IMR-90 (cell line): ENCODE measurements around the gene AADAC. TPM values are rescaled to one million over a fixed set of nuclear protein-coding genes. Genes with fewer than 3 reads are reported as not detected.

Experiments
- ATAC-seq: fragments of 200-7000 bp; cut with Tn5 transposase; 2 replicates; pipeline ENCODE4 v1.9.1; 2020; ENCODE audit warnings: low read depth, mild to moderate bottlenecking, moderate library complexity
- BruUV-seq: library from RNA; stranded (reverse); fragments of 400-500 nt; replicated peaks from 2 replicates; lab custom pipeline; 2021; lab: Mats Ljungman, UMichigan
- CTCF ChIA-PET: fragments of 300-600 bp; formaldehyde crosslinking; extraction: SDS; loops from one replicate; lab custom pipeline; 2021; ENCODE audit warnings: antibody characterized with exemption; lab: Yijun Ruan, JAX
- POLR2A ChIA-PET: fragments of 300-600 bp; sonication (Branson Sonifier 250); formaldehyde crosslinking; loops from one replicate; lab custom pipeline; 2022; ENCODE audit warnings: antibody characterized with exemption; ENCODE audit not compliant: unreplicated experiment; lab: Charles Lee
- DNase-seq: peaks from one replicate; pipeline ENCODE4 v3.0.0; 2013
- H2AFZ ChIP-seq: replicated peaks from 2 replicates; pipeline ENCODE3; 2013; ENCODE audit warnings: low read length, mild to moderate bottlenecking; ENCODE audit not compliant: poor library complexity
- H2AK5ac ChIP-seq: 2 replicates; pipeline ENCODE4 v1.6.1; 2013; ENCODE audit warnings: low read depth, low read length, inconsistent platforms
- H2AK9ac ChIP-seq: replicated peaks from 2 replicates; pipeline ENCODE3; 2013; ENCODE audit warnings: mild to moderate bottlenecking, low read depth, low read length, moderate library complexity; ENCODE audit not compliant: poor library complexity
- H2BK120ac ChIP-seq: 2 replicates; pipeline ENCODE4 v1.6.1; 2013; ENCODE audit warnings: low read depth, low read length, inconsistent platforms
- H2BK15ac ChIP-seq: 3 replicates; pipeline ENCODE4 v1.6.1; 2013; ENCODE audit warnings: low read depth, low read length, inconsistent platforms
- H2BK20ac ChIP-seq: 2 replicates; pipeline ENCODE4 v1.6.1; 2013; ENCODE audit warnings: low read depth, mild to moderate bottlenecking, inconsistent platforms, low read length, moderate library complexity
- H2BK5ac ChIP-seq: 2 replicates; pipeline ENCODE4 v1.6.1; 2013; ENCODE audit warnings: mild to moderate bottlenecking, low read depth, low read length, inconsistent platforms; ENCODE audit not compliant: poor library complexity, severe bottlenecking
- H3K14ac ChIP-seq: replicated peaks from 2 replicates; pipeline ENCODE4 v1.6.1; 2013; ENCODE audit warnings: low read depth, low read length, inconsistent platforms
- H3K18ac ChIP-seq: 2 replicates; pipeline ENCODE4 v1.6.1; 2013; ENCODE audit warnings: low read depth, low read length, control low read depth
- H3K23ac ChIP-seq: 2 replicates; pipeline ENCODE4 v1.6.1; 2013; ENCODE audit warnings: low read depth, low read length, inconsistent platforms
- H3K27ac ChIP-seq: 2 replicates; pipeline ENCODE4 v1.5.1; 2013; ENCODE audit warnings: mild to moderate bottlenecking, control low read depth, low read length; ENCODE audit not compliant: insufficient read depth
- H3K27me3 ChIP-seq: 2 replicates; pipeline ENCODE4 v1.6.1; 2013; ENCODE audit warnings: low read length; ENCODE audit not compliant: control insufficient read depth, insufficient read depth
- H3K36me3 ChIP-seq: 2 replicates; pipeline ENCODE4 v1.6.1; 2013; ENCODE audit warnings: low read length, mixed read lengths; ENCODE audit not compliant: control insufficient read depth, insufficient read depth
- H3K4ac ChIP-seq: 2 replicates; pipeline ENCODE4 v1.6.1; 2013; ENCODE audit warnings: low read depth, low read length, inconsistent platforms
- H3K4me1 ChIP-seq: 2 replicates; pipeline ENCODE4 v1.6.1; 2013; ENCODE audit warnings: low read length, mixed read lengths; ENCODE audit not compliant: control insufficient read depth, insufficient read depth
- H3K4me2 ChIP-seq: 2 replicates; pipeline ENCODE4 v1.6.1; 2013; ENCODE audit warnings: low read depth, mild to moderate bottlenecking, control low read depth, low read length, moderate library complexity
- H3K4me3 ChIP-seq: 2 replicates; pipeline ENCODE4 v1.5.1; 2013; ENCODE audit warnings: low read depth, mild to moderate bottlenecking, control low read depth, low read length, moderate library complexity; ENCODE audit not compliant: insufficient read depth
- H3K56ac ChIP-seq: 2 replicates; pipeline ENCODE4 v1.6.1; 2013; ENCODE audit warnings: low read length, inconsistent platforms; ENCODE audit not compliant: insufficient read depth; ENCODE audit errors: extremely low read depth
- H3K79me1 ChIP-seq, 2 experiments: 2 replicates each; pipeline ENCODE4 v1.6.1; 2013; ENCODE audit warnings: low read length in 2 of 2, inconsistent platforms in 1 of 2, low read depth in 1 of 2
- H3K9ac ChIP-seq: 2 replicates; pipeline ENCODE4 v1.6.1; 2013; ENCODE audit warnings: low read depth, low read length, control low read depth
- H3K9me1 ChIP-seq: 2 replicates; pipeline ENCODE4 v1.6.1; 2013; ENCODE audit warnings: low read length, inconsistent platforms; ENCODE audit not compliant: insufficient read depth
- H3K9me3 ChIP-seq: 2 replicates; pipeline ENCODE4 v1.6.1; 2013; ENCODE audit warnings: low read length; ENCODE audit not compliant: control insufficient read depth, insufficient read depth
- H4K20me1 ChIP-seq: 2 replicates; pipeline ENCODE4 v1.6.1; 2013; ENCODE audit warnings: low read length, inconsistent platforms; ENCODE audit not compliant: insufficient read depth
- H4K5ac ChIP-seq: 2 replicates; pipeline ENCODE4 v1.6.1; 2013; ENCODE audit warnings: mild to moderate bottlenecking, low read depth, low read length, control low read depth
- H4K8ac ChIP-seq, 2 experiments: 2 replicates each; pipeline ENCODE4 v1.6.1; 2013; ENCODE audit warnings: low read depth in 2 of 2, low read length in 2 of 2, control low read depth in 1 of 2, inconsistent platforms in 1 of 2
- H4K91ac ChIP-seq: 2 replicates; pipeline ENCODE4 v1.6.1; 2013; ENCODE audit warnings: low read depth, low read length, inconsistent platforms; ENCODE audit not compliant: insufficient read depth
- BHLHE40 ChIP-seq: fragments of 150-350 bp; IDR thresholded peaks from 2 replicates; pipeline ENCODE4 v1.6.1; 2016; ENCODE audit warnings: mild to moderate bottlenecking, low read depth, low read length
- CEBPB ChIP-seq: IDR thresholded peaks from 2 replicates; pipeline ENCODE4 v1.6.1; 2012; ENCODE audit warnings: low read depth, low read length, improper control_type of control experiment
- CHD1 ChIP-seq: IDR thresholded peaks from 2 replicates; pipeline ENCODE4 v1.6.1; 2012; ENCODE audit warnings: low read depth, low read length, improper control_type of control experiment
- MAFK ChIP-seq: IDR thresholded peaks from 2 replicates; pipeline ENCODE4 v1.6.1; 2012; ENCODE audit warnings: low read depth, low read length, improper control_type of control experiment
- MAZ ChIP-seq: IDR thresholded peaks from 2 replicates; pipeline ENCODE4 v1.6.1; 2012; ENCODE audit warnings: low read depth, mild to moderate bottlenecking, low read length, improper control_type of control experiment, moderate library complexity, borderline replicate concordance
- MXI1 ChIP-seq: IDR thresholded peaks from 2 replicates; pipeline ENCODE4 v1.6.1; 2012; ENCODE audit warnings: low read depth, mild to moderate bottlenecking, low read length, moderate library complexity, borderline replicate concordance
- NFE2L2 ChIP-seq: fragments of 150-350 bp; IDR thresholded peaks from 2 replicates; pipeline ENCODE4 v1.6.1; 2016; ENCODE audit warnings: low read depth, mild to moderate bottlenecking, low read length
- POLR2A ChIP-seq: IDR thresholded peaks from 2 replicates; pipeline ENCODE4 v1.6.1; 2012; ENCODE audit warnings: mild to moderate bottlenecking, low read depth, low read length
- RCOR1 ChIP-seq: IDR thresholded peaks from 2 replicates; pipeline ENCODE4 v1.6.1; 2012; ENCODE audit warnings: mild to moderate bottlenecking, low read length, improper control_type of control experiment; ENCODE audit not compliant: insufficient replicate concordance
- RFX5 ChIP-seq: IDR thresholded peaks from 2 replicates; pipeline ENCODE4 v1.8.0; 2012; ENCODE audit warnings: low read depth, mild to moderate bottlenecking, low read length, moderate library complexity
- SMC3 ChIP-seq: fragments of 150-350 bp; IDR thresholded peaks from 2 replicates; pipeline ENCODE4 v1.6.1; 2016; ENCODE audit warnings: low read depth, mild to moderate bottlenecking, antibody characterized with exemption, low read length, moderate library complexity
- WGBS, 2 experiments: methylation state at CpG; one replicate each; pipeline versions ENCODE4 v1.1.5 to v1.1.7; 2013; ENCODE audit warnings: missing lambda C conversion rate in 2 of 2; ENCODE audit not compliant: insufficient read length in 1 of 2; ENCODE audit errors: extremely low coverage in 2 of 2; 5-methylcytosine and 5-hydroxymethylcytosine counted together
- dilution Hi-C: fragments of 300-500 bp; cut with HindIII; formaldehyde crosslinking; loops from one replicate; pipeline ENCODE4 v1.14.3; 2018; ENCODE audit warnings: low sequenced_read_pairs; ENCODE audit not compliant: unreplicated experiment
- in situ Hi-C: fragments of 300-500 bp; cut with MboI; formaldehyde crosslinking; loops from 3 replicates; pipeline ENCODE4 v1.14.3; 2019; ENCODE audit warnings: low sequenced_read_pairs, inconsistent platforms, mixed read lengths
- intact Hi-C: fragments of 100-400 bp; cut with micrococcal nuclease; formaldehyde crosslinking; loops from 2 replicates; pipeline ENCODE4 v1.10.0; 2022
- polyA plus RNA-seq, 3 experiments: library from polyadenylated mRNA; depleted of rRNA; stranded (reverse); fragments of >200 nt; gene quantifications; 2 replicates each; pipeline ENCODE4 v1.2.3, GENCODE V29; 2012; ENCODE audit warnings: low replicate concordance in 1 of 3
- total RNA-seq: library from RNA; depleted of rRNA; stranded (reverse); fragments of >200 nt; gene quantifications from 2 replicates; pipeline ENCODE4 v1.2.3, GENCODE V29; 2012
- TF ChIP-seq, protein P1 (sequence below): fragments of 150-350 bp; IDR thresholded peaks from 2 replicates; pipeline ENCODE4 v1.6.1; 2016; ENCODE audit warnings: low read depth, mild to moderate bottlenecking, low read length, moderate library complexity, borderline replicate concordance
- TF ChIP-seq, protein P2 (sequence below): fragments of 150-350 bp; IDR thresholded peaks from 2 replicates; pipeline ENCODE4 v1.6.1; 2017; ENCODE audit warnings: mild to moderate bottlenecking, antibody characterized with exemption, low read length, low read depth

AADAC gene
- total and polyA plus RNA-seq, 2 of the 4 experiments (the other 2 are of a cell fraction) = not detected

DNA sequence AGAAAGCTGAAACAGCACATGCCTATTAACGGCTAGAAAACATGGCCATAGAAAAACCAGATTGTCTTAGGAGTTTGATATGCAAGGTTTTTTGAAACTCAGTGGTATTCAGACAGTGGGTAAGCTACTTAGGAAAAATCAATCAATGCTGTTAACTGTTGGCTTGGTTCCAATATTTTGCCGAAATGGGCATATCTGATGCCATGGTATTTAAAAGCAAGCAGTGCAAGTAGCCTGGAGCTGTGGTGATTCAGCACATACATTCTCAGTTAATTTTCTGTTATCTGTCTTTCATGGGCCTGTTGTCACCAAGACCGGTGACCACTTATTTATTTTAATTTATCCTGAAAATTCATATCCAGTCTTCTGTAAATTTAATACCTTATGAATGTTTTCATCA is 42.2 kb downstream of the AADAC start:
- no peaks in the 10 kb centered on the region for H4K20me1 ChIP-seq
- H2AK9ac ChIP-seq = no peak overlapping the region
- H3K56ac ChIP-seq = no peak overlapping the region
- H2BK5ac ChIP-seq = no peak overlapping the region
- no peak overlapping the region for H3K4ac ChIP-seq
- DNase-seq (no peak), ATAC-seq (no peak)
- H4K91ac ChIP-seq = no peak overlapping the region
- H3K79me1 ChIP-seq = no peaks in the 10 kb centered on the region
- H3K4me1 ChIP-seq = no peaks in the 10 kb centered on the region
- no peak overlapping the region for H2BK15ac ChIP-seq
- no peak overlapping the region for H2BK20ac ChIP-seq
- in situ Hi-C loops (no loop called here), intact Hi-C loops (no loop called here), dilution Hi-C loops (no loop called here)
- ChIA-PET CTCF (no interaction called here), POLR2A (no interaction called here)
- H3K9me3 ChIP-seq = no peaks in the 10 kb centered on the region
- no peak overlapping the region for H3K23ac ChIP-seq
- no peaks in the 10 kb centered on the region for H3K27me3 ChIP-seq
- no peaks in the 10 kb centered on the region for H3K36me3 ChIP-seq
- H4K5ac ChIP-seq = no peak overlapping the region
- no peak overlapping the region for H4K8ac ChIP-seq
- no peak overlapping the region for H3K27ac ChIP-seq
- H2AFZ ChIP-seq = no peak overlapping the region
- H2BK120ac ChIP-seq = no peak overlapping the region
- WGBS, 2 experiments = 100% methylated on average over 1 of the region's 3 CpGs; no CpG with 5 or more reads in 1 of the 2 experiments
- no peak overlapping the region for H3K14ac ChIP-seq
- H3K4me3 ChIP-seq = no peak overlapping the region
- TF ChIP-seq MAZ (no peak), RCOR1 (no peak), RFX5 (no peak), BHLHE40 (no peak), MAFK (no peak), SMC3 (no peak), MXI1 (no peak), CEBPB (no peak), CHD1 (no peak), NFE2L2 (no peak), POLR2A (no peak)
- TF ChIP-seq, protein P1, sequence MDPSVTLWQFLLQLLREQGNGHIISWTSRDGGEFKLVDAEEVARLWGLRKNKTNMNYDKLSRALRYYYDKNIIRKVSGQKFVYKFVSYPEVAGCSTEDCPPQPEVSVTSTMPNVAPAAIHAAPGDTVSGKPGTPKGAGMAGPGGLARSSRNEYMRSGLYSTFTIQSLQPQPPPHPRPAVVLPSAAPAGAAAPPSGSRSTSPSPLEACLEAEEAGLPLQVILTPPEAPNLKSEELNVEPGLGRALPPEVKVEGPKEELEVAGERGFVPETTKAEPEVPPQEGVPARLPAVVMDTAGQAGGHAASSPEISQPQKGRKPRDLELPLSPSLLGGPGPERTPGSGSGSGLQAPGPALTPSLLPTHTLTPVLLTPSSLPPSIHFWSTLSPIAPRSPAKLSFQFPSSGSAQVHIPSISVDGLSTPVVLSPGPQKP = no peak
- TF ChIP-seq, protein P2, sequence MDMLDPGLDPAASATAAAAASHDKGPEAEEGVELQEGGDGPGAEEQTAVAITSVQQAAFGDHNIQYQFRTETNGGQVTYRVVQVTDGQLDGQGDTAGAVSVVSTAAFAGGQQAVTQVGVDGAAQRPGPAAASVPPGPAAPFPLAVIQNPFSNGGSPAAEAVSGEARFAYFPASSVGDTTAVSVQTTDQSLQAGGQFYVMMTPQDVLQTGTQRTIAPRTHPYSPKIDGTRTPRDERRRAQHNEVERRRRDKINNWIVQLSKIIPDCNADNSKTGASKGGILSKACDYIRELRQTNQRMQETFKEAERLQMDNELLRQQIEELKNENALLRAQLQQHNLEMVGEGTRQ = no peak
- no peak overlapping the region for H3K9ac ChIP-seq
- BruUV-seq = no TSS peak
- H3K18ac ChIP-seq = no peak overlapping the region
- no peaks in the 10 kb centered on the region for H3K9me1 ChIP-seq
- no peak overlapping the region for H2AK5ac ChIP-seq
- H3K4me2 ChIP-seq = no peak overlapping the region
